Measurements from ENCODE around the gene CSNK1G1.

CSNK1G1 gene

DNA sequence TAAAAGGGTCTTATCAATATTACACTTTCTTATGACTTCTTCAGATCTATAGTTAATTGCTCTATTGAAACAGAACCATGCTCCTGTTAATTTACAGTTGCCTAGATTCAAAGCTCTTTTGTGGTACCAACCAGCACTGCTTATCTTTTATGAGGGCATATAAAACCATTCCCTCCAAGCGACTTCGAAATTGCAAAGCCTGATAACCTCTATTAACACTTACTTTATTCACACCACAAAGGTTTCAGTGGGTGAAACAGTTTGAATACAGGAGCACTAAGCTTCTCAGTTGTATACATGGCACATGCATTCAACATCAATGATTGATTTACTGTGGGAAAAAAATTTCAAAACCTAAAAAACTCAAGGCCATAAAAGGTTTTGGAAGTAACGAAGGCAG, 118.3 kb downstream of the CSNK1G1 start:
- H3K27ac ChIP-seq, result no peak overlapping the region
- no peak for DNase-seq (ENCODE audit: low spot score)
- CTCF ChIA-PET, result no interaction called here
- POLR2A ChIA-PET (ENCODE audit: low non-redundant PET), result no interaction called here
- TF ChIP-seq, protein P1, sequence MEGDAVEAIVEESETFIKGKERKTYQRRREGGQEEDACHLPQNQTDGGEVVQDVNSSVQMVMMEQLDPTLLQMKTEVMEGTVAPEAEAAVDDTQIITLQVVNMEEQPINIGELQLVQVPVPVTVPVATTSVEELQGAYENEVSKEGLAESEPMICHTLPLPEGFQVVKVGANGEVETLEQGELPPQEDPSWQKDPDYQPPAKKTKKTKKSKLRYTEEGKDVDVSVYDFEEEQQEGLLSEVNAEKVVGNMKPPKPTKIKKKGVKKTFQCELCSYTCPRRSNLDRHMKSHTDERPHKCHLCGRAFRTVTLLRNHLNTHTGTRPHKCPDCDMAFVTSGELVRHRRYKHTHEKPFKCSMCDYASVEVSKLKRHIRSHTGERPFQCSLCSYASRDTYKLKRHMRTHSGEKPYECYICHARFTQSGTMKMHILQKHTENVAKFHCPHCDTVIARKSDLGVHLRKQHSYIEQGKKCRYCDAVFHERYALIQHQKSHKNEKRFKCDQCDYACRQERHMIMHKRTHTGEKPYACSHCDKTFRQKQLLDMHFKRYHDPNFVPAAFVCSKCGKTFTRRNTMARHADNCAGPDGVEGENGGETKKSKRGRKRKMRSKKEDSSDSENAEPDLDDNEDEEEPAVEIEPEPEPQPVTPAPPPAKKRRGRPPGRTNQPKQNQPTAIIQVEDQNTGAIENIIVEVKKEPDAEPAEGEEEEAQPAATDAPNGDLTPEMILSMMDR (conservative IDR thresholded peaks at IDR 0.05; ENCODE audit: low read depth), result no peak

DNA sequence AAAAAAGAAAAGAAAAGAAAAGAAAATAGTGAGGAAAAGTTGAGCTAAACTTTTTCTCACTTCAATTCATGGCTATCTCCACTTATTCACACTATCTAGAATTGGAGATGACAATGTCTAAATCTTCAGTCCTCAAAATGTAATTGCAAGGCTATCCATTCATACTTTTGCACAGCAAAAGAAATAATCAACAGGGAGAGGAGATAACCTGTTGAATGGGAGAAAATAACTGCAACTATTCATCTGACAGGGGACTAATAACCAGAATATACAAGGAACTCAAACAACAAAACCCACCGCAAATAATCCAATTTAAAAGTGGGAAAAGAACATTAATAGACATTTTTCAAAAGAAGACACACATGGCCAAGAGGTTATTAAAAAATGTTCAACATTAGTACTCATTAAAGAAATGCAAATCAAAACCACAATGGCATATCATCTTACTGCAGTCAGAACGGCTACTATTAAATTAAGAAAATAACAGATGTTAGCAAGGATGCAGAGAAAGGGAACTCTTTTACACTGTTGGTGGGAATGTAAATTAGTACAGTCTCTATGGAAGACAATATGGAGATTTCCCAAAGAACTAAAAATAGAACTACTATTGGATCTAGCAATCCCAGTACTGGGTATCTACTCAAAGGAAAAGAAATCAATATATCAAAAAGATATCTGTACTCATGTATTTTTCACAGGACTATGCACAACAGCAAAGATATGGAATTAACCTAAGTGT, 119.6 kb downstream of the CSNK1G1 start:
- POLR2A ChIA-PET (ENCODE audit: low non-redundant PET), result no interaction called here
- CTCF ChIA-PET, result interaction anchor here (0.6 kb wide), 1 partner anchor 437 kb away, joined by 5 read pairs; no protein-coding TSS in a partner anchor
- H3K27ac ChIP-seq, result no peak overlapping the region
- TF ChIP-seq, protein P1 (conservative IDR thresholded peaks at IDR 0.05; ENCODE audit: low read depth), result no peak
- DNase-seq (ENCODE audit: low spot score), result no peak

DNA sequence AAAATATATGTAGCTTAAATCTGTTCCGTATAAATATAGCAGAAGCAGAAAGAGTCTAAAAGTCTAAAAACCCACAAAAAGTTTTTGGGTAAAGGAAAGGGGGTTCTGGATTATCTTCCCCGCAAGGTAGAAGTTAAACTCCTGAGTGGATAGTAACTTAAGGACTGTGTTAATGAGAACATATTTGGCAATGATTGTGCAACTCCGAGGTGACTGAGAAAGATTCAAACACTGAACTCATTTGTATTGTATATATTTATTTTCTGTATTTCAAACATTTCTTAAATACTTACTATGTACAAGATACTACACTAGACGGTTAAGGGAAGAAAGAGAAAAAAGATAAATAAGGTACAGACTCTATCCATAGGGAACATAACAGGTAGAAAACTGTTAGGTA, 120.4 kb downstream of the CSNK1G1 start:
- DNase-seq (ENCODE audit: low spot score), result no peak
- TF ChIP-seq, protein P1 (conservative IDR thresholded peaks at IDR 0.05; ENCODE audit: low read depth), result no peak
- ChIA-PET POLR2A (ENCODE audit: low non-redundant PET) (no interaction called here), CTCF (interaction anchor here (0.6 to 0.7 kb wide), 2 partner anchors 49 to 437 kb away, joined by 5 read pairs; no protein-coding TSS in a partner anchor)
- no peak overlapping the region for H3K27ac ChIP-seq

DNA sequence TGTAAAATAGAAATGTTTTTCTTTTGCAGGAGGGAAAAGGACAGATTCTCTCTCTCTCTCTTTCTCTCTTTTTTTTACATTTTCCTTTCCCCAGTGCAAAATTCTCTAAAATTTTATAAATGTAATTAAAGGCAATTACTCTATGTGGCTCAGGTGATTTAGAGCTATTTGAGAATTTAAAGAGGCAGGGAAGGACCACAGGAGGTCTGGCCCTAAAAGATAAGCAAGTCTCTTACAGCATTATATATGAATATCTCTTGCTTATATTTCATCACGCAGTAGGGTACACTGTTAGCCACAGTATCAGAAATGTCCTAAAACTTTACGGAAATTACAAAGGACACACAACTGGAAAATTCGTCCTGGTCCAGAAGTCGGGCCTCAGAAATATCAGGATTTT, 122.7 kb downstream of the CSNK1G1 start:
- DNase-seq (ENCODE audit: low spot score), result no peak
- no peak overlapping the region for H3K27ac ChIP-seq
- ChIA-PET POLR2A (ENCODE audit: low non-redundant PET) (no interaction called here), CTCF (no interaction called here)
- TF ChIP-seq, protein P1 (conservative IDR thresholded peaks at IDR 0.05; ENCODE audit: low read depth), result no peak

GRCh38 chr15:64232400-64232799, 123.6 kb downstream of the CSNK1G1 start:
- TF ChIP-seq, protein P1 (conservative IDR thresholded peaks at IDR 0.05; ENCODE audit: low read depth), result no peak
- ChIA-PET CTCF (no interaction called here), POLR2A (ENCODE audit: low non-redundant PET) (no interaction called here)
- peak; percentile 28 for DNase-seq (ENCODE audit: low spot score)
- H3K27ac ChIP-seq, result no peak overlapping the region

DNA sequence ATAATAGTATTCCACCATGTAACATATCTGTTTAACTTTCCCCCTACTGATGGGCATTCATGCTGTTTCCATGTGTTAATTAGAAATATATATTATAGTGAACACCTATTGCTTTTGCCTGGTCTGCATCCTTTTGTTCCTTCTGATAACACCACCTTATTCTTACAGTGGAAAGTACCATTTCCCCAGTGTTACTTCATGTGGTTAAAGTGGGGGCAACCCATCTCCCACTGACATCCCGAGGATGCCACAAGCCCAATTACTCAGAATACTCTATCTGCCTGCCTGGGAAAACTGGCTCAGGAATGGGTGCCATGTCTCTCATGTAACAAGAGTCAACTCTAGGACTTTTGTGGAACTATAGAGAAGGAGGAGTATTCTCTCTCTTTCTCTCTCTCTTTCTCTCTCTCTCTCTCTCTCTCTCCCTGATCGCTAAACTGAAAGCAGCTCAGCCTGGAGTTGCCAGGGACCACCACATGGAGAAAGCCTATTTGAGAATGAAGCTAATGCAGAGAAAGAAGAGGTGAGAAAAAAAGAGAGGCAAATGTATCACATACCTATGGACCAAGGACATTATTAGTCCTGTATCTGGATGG, 126.7 kb downstream of the CSNK1G1 start:
- TF ChIP-seq, protein P1 (conservative IDR thresholded peaks at IDR 0.05; ENCODE audit: low read depth), result no peak
- ChIA-PET POLR2A (ENCODE audit: low non-redundant PET) (no interaction called here), CTCF (interaction anchor here (0.7 kb wide), 1 partner anchor 33 kb away, joined by 3 read pairs; no protein-coding TSS in a partner anchor)
- no peak for DNase-seq (ENCODE audit: low spot score)
- no peak overlapping the region for H3K27ac ChIP-seq
